ENCODE results near the gene SLC9A5.

SLC9A5 gene

DNA sequence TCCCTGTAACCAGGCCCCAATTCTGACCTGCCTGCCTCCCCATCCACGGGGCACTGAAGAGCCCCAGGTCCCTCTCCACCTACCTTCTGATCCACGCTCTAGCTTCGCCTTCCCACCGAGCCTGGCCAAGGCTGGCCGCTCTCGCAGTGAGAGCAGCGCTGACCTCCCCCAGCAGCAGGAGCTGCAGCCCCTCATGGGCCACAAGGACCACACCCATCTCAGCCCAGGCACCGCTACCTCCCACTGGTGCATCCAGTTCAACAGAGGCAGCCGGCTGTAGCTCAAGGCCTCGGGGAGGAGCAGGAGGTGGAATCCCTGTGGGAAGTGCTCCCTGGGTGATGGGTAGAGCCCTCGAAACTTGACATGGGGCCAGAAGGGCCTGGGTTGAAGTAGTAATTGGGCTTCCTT lies 22.2 kb downstream of the SLC9A5 start:
- TF ChIP-seq, protein P1, sequence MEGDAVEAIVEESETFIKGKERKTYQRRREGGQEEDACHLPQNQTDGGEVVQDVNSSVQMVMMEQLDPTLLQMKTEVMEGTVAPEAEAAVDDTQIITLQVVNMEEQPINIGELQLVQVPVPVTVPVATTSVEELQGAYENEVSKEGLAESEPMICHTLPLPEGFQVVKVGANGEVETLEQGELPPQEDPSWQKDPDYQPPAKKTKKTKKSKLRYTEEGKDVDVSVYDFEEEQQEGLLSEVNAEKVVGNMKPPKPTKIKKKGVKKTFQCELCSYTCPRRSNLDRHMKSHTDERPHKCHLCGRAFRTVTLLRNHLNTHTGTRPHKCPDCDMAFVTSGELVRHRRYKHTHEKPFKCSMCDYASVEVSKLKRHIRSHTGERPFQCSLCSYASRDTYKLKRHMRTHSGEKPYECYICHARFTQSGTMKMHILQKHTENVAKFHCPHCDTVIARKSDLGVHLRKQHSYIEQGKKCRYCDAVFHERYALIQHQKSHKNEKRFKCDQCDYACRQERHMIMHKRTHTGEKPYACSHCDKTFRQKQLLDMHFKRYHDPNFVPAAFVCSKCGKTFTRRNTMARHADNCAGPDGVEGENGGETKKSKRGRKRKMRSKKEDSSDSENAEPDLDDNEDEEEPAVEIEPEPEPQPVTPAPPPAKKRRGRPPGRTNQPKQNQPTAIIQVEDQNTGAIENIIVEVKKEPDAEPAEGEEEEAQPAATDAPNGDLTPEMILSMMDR (IDR thresholded peaks at IDR 0.05): no peak

DNA sequence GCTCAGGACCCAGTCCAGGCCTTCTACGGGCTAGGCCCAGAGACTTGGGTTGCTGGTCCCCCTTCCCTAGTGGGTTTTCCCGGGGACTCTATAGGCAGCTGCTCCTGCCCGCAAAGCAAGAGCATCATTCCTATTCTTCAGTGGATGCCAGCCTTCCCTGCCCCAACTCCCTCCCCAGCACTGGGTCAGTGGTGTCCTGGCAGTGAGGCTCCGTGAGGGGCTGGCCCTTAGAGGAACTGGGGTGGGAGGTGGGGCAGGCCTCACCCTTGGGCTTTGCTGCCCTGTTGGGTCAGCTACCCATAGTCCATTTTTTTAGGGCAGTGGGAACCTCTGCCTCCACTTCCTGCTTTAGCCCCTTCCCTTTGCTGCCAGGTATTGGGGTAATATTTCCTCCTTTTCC lies 22.7 kb downstream of the SLC9A5 start:
- TF ChIP-seq, protein P1 (IDR thresholded peaks at IDR 0.05): no peak

DNA sequence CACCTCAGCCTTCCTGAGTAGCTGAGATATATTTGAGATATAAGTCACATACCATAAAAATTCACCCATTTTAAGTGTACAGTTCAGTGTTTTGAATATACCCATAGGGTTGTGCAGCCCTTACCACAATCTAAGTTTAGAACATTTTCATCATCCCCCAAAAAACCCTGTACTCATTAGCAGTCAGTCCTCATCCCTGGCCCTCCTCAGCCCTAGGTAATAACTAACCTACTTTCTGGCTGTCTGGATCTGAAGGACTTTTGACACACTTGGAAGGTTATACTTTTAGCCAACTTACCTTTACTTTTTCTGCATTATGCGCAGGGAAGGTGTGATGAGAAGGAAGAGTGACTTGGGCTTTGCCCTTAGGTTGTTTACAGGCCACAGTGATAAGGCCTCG lies 26.5 kb downstream of the SLC9A5 start:
- TF ChIP-seq, protein P1 (IDR thresholded peaks at IDR 0.05): no peak

DNA sequence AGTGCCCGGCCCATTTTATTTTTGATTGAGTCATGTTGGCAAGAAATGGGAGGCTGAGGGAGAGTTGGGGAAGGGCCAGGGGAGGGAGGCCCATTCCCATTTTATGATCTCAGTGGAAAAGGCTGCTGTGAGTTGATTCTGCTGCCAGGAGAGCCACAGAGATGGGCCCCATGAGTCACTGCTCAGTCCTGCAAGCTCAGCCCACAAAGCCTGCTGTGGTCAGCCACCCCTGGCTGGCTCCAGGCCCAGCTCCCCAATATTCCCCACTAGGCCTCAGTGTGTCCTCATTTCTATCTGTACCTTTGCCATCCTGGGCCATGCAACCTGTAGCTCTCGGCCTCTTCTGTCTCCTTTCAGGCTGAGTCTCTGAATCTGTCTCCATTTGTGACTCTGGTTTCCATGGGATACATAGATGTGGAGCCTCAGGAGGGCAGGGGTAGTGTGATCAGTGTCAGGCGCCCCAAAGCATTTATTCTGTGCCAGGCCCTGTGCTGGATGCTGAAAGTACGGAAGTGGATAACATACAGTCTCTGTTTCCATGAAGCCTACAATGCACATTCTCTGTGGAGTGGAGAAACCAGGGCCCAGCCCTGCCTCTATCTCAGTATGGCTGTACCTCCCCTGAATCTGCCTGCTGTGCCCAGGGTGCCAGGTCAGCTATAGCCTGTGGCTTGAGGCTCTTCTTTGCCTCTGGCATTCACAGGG lies 28.7 kb downstream of the SLC9A5 start:
- TF ChIP-seq, protein P1 (IDR thresholded peaks at IDR 0.05): no peak

DNA sequence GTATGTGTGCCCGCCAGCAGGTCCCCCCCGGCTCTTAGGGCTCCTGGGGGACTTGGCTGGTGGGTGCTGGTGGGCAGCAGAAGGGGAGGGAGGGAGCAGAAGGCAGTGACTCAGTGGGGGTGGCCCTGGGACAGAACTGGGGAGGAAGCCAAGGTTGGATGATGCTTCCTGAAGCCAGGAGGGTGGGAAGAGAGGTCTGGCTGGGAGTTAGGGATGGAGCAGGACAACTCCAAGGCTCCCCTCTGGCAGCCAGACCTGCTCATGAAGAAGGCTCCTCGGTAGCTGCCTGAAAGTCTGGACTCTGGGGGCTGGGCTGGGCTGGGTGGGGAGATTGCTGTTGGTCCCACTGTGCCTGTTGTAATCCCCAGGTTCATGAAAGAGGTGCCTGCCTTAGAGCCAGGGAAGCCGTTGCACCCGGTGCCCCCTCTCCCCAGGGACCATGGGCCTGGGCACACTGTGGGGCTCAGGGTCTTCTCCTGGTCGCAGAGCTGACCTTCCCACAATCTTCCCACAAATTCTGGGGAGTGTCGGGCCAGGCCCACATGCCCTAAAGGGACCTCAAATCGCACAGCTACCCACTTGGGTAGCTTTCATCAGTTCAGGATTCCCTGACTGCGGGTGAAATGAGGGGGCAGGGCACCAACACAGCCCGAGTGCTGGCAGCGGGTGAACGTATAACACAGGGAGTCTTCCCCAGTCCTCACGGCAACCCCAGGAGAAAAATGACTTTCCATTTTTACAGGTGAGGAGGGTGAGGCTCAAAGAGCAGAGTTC lies 29.4 kb downstream of the SLC9A5 start:
- TF ChIP-seq, protein P1 (IDR thresholded peaks at IDR 0.05): no peak

DNA sequence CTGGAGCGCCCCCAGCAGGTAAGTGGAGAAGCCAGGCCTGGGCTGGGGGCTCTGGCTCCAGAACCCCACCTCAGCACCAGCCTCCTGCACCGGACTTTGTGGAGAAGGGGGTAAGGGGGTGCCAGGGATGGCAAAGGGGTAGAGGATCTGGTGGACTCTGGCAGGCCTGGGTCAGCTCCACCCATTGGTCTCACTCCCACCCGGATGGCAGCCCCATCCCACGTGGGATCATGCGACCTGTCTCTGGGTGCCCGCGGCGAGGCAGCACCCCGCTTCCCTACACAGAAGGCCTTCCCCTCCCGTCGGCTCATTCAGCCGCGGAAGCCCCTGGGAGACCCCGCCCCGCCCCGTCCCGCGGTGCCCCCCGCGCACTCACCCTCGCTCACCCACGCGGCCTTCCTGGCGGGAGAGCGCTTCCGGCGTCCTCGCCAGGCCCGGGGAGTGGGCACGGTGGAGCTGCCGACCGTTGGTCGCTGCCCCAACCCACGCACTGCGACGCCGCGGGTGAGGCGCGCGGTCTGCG lies 30.1 kb downstream of the SLC9A5 start:
- TF ChIP-seq, protein P1 (IDR thresholded peaks at IDR 0.05): peak; percentile 46

DNA sequence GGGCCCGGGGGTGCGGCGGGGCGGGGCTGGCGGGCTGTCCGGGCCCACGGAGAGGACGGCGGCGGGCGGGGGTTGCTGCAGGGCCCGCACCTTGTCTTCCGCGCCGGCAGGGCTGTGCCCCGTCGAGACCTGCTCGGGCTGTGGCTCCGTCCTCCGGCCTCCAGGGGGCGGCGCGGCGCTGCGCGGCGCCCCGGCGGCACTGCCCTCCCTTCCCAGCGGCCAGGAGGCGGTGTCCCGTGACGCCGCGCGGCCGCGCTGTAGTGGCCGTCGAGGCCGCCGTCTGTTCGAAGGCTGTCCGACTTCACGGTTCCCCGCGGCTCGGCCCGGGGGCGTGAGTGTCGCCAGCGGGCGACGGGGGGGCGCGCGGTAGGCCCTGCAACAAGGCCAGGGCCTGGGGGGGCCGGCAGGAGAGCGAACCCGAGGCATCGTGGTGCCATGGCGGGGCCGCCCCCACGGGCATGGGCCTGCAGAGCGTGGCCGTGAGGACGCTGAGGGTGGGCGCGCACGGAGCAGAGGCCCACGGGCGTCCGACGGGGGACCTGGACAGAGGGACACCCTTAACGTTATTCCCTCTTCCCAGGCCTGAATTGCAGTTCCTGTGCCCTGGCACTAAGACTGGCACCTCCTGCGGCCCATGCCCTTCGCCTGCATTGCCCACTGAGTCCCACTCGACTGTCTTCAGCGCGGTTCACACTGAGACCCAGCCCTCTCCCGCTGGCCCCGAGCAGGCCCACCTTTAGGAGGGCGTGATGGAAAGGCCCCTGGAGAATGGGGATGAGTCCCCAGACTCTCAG lies 30.7 kb downstream of the SLC9A5 start, which contains the start of gene PLEKHG4:
PLEKHG4 (plus strand) TSS at position 237 of the 794 bp plus-strand sequence; CDS start at position 750, 513 bp downstream.
- TF ChIP-seq, protein P1 (IDR thresholded peaks at IDR 0.05): peak; percentile 80

All from LNCAP (cell line).